Transverse colon (tissue), 4 donors: ENCODE measurements around the gene ABCA1. TPM values are rescaled to one million over a fixed set of nuclear protein-coding genes. Genes with fewer than 3 reads are reported as not detected.

Source experiments
- DNase-seq: peaks from one replicate; pipeline ENCODE4 v3.0.0-alpha.2; 2019
- H3K27ac ChIP-seq, 4 donors: fragments of 200-600 bp; sonication (generic); 2 replicates each; pipeline ENCODE4 v1.5.1; 2016 to 2018; ENCODE audit warnings: inconsistent platforms in 4 of 4
- H3K27me3 ChIP-seq: fragments of 200-600 bp; sonication (generic); 2 replicates; pipeline ENCODE4 v1.5.1; 2017; ENCODE audit warnings: inconsistent platforms
- H3K36me3 ChIP-seq, 4 donors: fragments of 200-600 bp; sonication (generic); 2 replicates each; pipeline ENCODE4 v1.5.1; 2017 to 2019; ENCODE audit warnings: inconsistent platforms in 4 of 4
- H3K4me1 ChIP-seq, 4 donors: fragments of 200-600 bp; sonication (generic); 2 replicates each; pipeline ENCODE4 v1.5.1; 2017 to 2020; ENCODE audit warnings: inconsistent platforms in 4 of 4
- H3K4me3 ChIP-seq, 4 donors: fragments of 200-600 bp; sonication (generic); 1 replicate in 1 of 4; 2 replicates in 3 of 4; pipeline versions ENCODE4 v1.5.1 to v1.6.1; 2017 to 2019; ENCODE audit warnings: inconsistent platforms in 4 of 4
- H3K9me3 ChIP-seq, 2 donors: fragments of 200-600 bp; sonication (generic); 2 replicates each; pipeline ENCODE4 v1.5.1; 2017 to 2019; ENCODE audit warnings: inconsistent platforms in 2 of 2
- EP300 ChIP-seq: sonication (generic); formaldehyde crosslinking; IDR thresholded peaks from one replicate; pipeline ENCODE4 v1.6.1; 2017; ENCODE audit warnings: antibody characterized with exemption, low read depth
- POLR2A ChIP-seq: fragments of 450-650 bp; IDR thresholded peaks from one replicate; pipeline ENCODE4 v1.6.1; 2016; ENCODE audit warnings: antibody characterized with exemption, mild to moderate bottlenecking, moderate library complexity
- POLR2AphosphoS5 ChIP-seq, 3 donors: sonication (generic); formaldehyde crosslinking; IDR thresholded peaks; one replicate each; pipeline ENCODE4 v1.6.1; 2016; ENCODE audit warnings: antibody characterized with exemption in 3 of 3
- WGBS, 2 donors: methylation state at CpG; one replicate each; pipeline ENCODE4 v1.1.5; 2018; ENCODE audit warnings: low coverage in 1 of 2; 5-methylcytosine and 5-hydroxymethylcytosine counted together
- in situ Hi-C, 4 donors: fragments of 200-750 bp; cut with MboI; loops; one replicate each; pipeline versions ENCODE4 v1.15.0 to v1.15.1; 2017; ENCODE audit warnings: low sequenced_read_pairs in 3 of 4, low pct_ligation_motif_present in 1 of 4, low pct_unique_long_range_greater_than_20kb in 1 of 4
- intact Hi-C: fragments of 100-400 bp; cut with DNase I; formaldehyde crosslinking; loops from one replicate; pipeline ENCODE4 v1.15.1; 2023; ENCODE audit warnings: low total_unique reads
- total RNA-seq, 4 donors: library from RNA; depleted of rRNA; stranded (reverse); fragments of >200 nt; gene quantifications; one replicate each; pipeline ENCODE4 v1.1.0, GENCODE V29; 2016
- TF ChIP-seq, protein P1 (sequence below), 5 experiments: fragments of 200-600 bp in 3 of 5; fragments of 450-650 bp in 2 of 5; sonication (generic) in 3 of 5; IDR thresholded peaks; 1 replicate in 2 of 5; 2 replicates in 3 of 5; pipeline ENCODE4 v1.5.1; 2016 to 2017; ENCODE audit warnings: antibody characterized with exemption in 5 of 5, inconsistent platforms in 3 of 5, mild to moderate bottlenecking in 2 of 5, moderate library complexity in 1 of 5

Gene ABCA1
- total RNA-seq, 4 donors from 2014 or later = 20.5 to 67.3 (median 60.5) TPM

DNA sequence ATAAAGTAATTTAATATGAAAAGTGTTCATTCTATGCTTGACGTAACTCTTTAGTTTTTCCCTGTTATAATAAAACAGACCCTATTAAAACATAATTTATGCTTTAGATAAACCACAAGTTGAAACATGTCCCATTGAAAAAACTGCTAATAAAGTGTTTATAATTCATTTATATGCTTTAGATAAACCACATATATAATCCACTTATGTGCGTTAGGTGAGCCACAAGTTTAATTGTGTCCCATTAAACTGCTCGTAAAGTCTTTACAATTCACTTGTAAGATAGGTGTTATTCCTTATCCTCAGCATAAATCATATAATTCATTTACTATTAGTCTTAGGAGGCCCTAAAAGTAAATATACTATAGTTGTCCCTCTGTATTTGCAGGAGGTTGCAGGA, 160.4 kb downstream of the ABCA1 start:
- in situ Hi-C loops = no loop called here
- Histone ChIP-seq H3K27ac (no peak overlapping the region), H3K27me3 (no peaks in the 10 kb centered on the region), H3K4me3 (no peak overlapping the region), H3K9me3 (no peaks in the 10 kb centered on the region), H3K4me1 (peaks cover 0 to 21% (median 15%) of the 10 kb centered on the region in 4 donors), H3K36me3 (no peaks in the 10 kb centered on the region)
- no peak for TF ChIP-seq POLR2AphosphoS5 (IDR thresholded peaks at IDR 0.05)
- TF ChIP-seq, protein P1, sequence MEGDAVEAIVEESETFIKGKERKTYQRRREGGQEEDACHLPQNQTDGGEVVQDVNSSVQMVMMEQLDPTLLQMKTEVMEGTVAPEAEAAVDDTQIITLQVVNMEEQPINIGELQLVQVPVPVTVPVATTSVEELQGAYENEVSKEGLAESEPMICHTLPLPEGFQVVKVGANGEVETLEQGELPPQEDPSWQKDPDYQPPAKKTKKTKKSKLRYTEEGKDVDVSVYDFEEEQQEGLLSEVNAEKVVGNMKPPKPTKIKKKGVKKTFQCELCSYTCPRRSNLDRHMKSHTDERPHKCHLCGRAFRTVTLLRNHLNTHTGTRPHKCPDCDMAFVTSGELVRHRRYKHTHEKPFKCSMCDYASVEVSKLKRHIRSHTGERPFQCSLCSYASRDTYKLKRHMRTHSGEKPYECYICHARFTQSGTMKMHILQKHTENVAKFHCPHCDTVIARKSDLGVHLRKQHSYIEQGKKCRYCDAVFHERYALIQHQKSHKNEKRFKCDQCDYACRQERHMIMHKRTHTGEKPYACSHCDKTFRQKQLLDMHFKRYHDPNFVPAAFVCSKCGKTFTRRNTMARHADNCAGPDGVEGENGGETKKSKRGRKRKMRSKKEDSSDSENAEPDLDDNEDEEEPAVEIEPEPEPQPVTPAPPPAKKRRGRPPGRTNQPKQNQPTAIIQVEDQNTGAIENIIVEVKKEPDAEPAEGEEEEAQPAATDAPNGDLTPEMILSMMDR (IDR thresholded peaks at IDR 0.05) = no peak
- TF ChIP-seq POLR2A = no peak
- TF ChIP-seq EP300 = no peak
- intact Hi-C loops = no loop called here
- DNase-seq = no peak
- 75 to 88% methylated on average over 3 of the region's 3 CpGs for WGBS, 2 donors

DNA sequence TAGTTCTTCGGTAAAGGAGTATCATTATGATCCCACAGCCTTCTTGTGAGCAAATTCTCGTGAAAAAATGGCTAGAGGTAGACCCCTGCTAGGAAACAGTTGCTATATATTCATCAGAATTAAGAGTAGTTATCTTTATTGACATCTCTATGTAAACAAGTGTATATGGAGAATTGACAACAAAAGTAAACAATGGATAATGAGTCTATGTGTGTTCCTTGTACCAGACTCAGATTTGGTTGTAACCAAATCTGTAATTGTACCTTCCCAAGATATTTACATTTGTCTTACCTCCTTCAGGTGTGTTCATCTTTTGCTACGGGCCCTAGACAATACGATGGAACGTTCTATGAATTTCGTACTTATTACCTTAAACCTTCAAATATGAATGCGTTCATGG, 161.9 kb downstream of the ABCA1 start:
- no peak overlapping the region for H3K4me3 ChIP-seq
- in situ Hi-C loops (no loop called here), intact Hi-C loops (no loop called here)
- no peaks in the 10 kb centered on the region for H3K9me3 ChIP-seq
- 77% methylated on average over 7 of the region's 7 CpGs for WGBS, 2 donors
- no peaks in the 10 kb centered on the region for H3K27me3 ChIP-seq
- H3K4me1 ChIP-seq = peaks cover 0 to 21% (median 15%) of the 10 kb centered on the region in 4 donors
- H3K27ac ChIP-seq = no peak overlapping the region
- no peak for DNase-seq
- no peaks in the 10 kb centered on the region for H3K36me3 ChIP-seq
- TF ChIP-seq POLR2AphosphoS5 (IDR thresholded peaks at IDR 0.05) (no peak), EP300 (no peak), POLR2A (no peak)
- TF ChIP-seq, protein P1 (IDR thresholded peaks at IDR 0.05) = no peak

DNA sequence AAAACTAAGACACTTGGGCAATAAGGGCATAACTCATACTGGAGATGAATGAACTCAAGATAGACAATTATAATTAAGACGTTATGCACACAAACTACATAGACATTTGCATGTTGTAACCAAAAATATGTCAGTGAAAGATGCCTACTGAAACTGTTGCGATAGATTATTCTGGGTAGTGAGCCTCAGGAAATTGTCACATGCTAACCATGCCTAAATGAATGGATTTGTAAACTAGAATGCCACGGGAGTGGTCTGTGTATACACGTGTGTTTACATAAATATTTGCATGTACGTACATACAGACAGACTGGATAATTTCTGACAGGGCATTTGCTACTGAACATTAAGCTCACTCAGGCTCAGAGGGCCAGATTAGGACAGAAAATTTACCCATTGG, 162.8 kb downstream of the ABCA1 start:
- H3K36me3 ChIP-seq = peaks cover 0 to 3% (median 0%) of the 10 kb centered on the region in 4 donors
- intact Hi-C loops = no loop called here
- DNase-seq = no peak
- no peak overlapping the region for H3K4me3 ChIP-seq
- 34 to 53% methylated on average over 2 to 5 of the region's 5 CpGs for WGBS, 2 donors
- TF ChIP-seq POLR2A = no peak
- no peak for TF ChIP-seq POLR2AphosphoS5 (IDR thresholded peaks at IDR 0.05)
- TF ChIP-seq, protein P1 (IDR thresholded peaks at IDR 0.05) = no peak
- TF ChIP-seq EP300 = no peak
- no peaks in the 10 kb centered on the region for H3K27me3 ChIP-seq
- peaks cover 0 to 21% (median 15%) of the 10 kb centered on the region in 4 donors for H3K4me1 ChIP-seq
- no peaks in the 10 kb centered on the region for H3K9me3 ChIP-seq
- in situ Hi-C loops = no loop called here
- no peak overlapping the region for H3K27ac ChIP-seq

- WGBS, 2 donors = 66 to 69% methylated on average over 3 of the region's 3 CpGs
- peaks cover 0 to 35% (median 0%) of the 10 kb centered on the region in 4 donors for H3K36me3 ChIP-seq
- DNase-seq = no peak
- H3K4me3 ChIP-seq = no peak overlapping the region
- H3K27ac ChIP-seq = no peak overlapping the region
- no peaks in the 10 kb centered on the region for H3K27me3 ChIP-seq
- intact Hi-C loops (no loop called here), in situ Hi-C loops (no loop called here)
- peaks cover 0 to 4% (median under 1%) of the 10 kb centered on the region in 4 donors for H3K4me1 ChIP-seq
- TF ChIP-seq, protein P1 (IDR thresholded peaks at IDR 0.05) = no peak
- TF ChIP-seq POLR2A (no peak), POLR2AphosphoS5 (IDR thresholded peaks at IDR 0.05) (no peak), EP300 (no peak)
- no peaks in the 10 kb centered on the region for H3K9me3 ChIP-seq
Observed at GRCh38 chr9:104758974-104759373, 169.0 kb downstream of the ABCA1 start.
